ENCODE data around the gene SYT9. TPM values are rescaled to one million over a fixed set of nuclear protein-coding genes. Genes with fewer than 3 reads are reported as not detected.

The SYT9 gene
- total and polyA plus RNA-seq, 2 of the 8 experiments (the other 6 are each of a cell fraction or from before 2014, with no cell fraction given) = 1.5 to 2.9 TPM

GRCh38 chr11:7384691-7385090 lies 133.0 kb downstream of the SYT9 start:
- H3K4me3 ChIP-seq (ENCODE audit: extremely low read depth in 1 of 4, insufficient read depth in 2 of 4, low read depth in 3 of 4, low read length in 4 of 4) = no peak overlapping the region
- no peak overlapping the region for H3K56ac ChIP-seq (replicated peaks; ENCODE audit: insufficient read length, low read depth, low read length)
- CTCF ChIA-PET (ENCODE audit: partially characterized antibody) = no interaction called here
- H3K9ac ChIP-seq (replicated peaks in 1 of 4; ENCODE audit: extremely low read depth in 1 of 4, low read depth in 3 of 4, low read length in 3 of 4) = no peak overlapping the region
- H3K9me3 ChIP-seq (ENCODE audit: insufficient read depth in 2 of 2, low read depth in 1 of 2, low read length in 1 of 2) = no peaks in the 10 kb centered on the region
- H4K91ac ChIP-seq (replicated peaks; ENCODE audit: insufficient read length, low read length) = no peak overlapping the region
- FAIRE-seq (no peak), DNase-seq (ENCODE audit: low read depth in 1 of 2, low spot score in 2 of 2) (no peak)
- no peaks in the 10 kb centered on the region for H3K27me3 ChIP-seq (replicated peaks in 1 of 4; ENCODE audit: control insufficient read depth in 3 of 4, extremely low read depth in 1 of 4, insufficient read depth in 3 of 4, low read length in 3 of 4)
- H3K23me2 ChIP-seq (ENCODE audit: low read depth, low read length) = no peaks in the 10 kb centered on the region
- H3K14ac ChIP-seq (ENCODE audit: insufficient read length) = no peak overlapping the region
- no peaks in the 10 kb centered on the region for H3K4me1 ChIP-seq (replicated peaks in 1 of 4; ENCODE audit: control insufficient read depth in 3 of 4, insufficient read depth in 4 of 4, low read length in 3 of 4)
- no peak overlapping the region for H3K18ac ChIP-seq (ENCODE audit: extremely low read depth, low read length)
- H3K27ac ChIP-seq (ENCODE audit: low read depth, low read length) = no peak overlapping the region
- no peaks in the 10 kb centered on the region for H3K79me2 ChIP-seq (ENCODE audit: control insufficient read depth in 1 of 2, insufficient read depth in 2 of 2, low read length in 2 of 2)
- no peak overlapping the region for H4K5ac ChIP-seq (ENCODE audit: insufficient read length, low read depth, low read length)
- no peak overlapping the region for H2AFZ ChIP-seq (ENCODE audit: low read length)
- no peak overlapping the region for H2AK5ac ChIP-seq (ENCODE audit: low read depth, low read length)
- H3K23ac ChIP-seq (ENCODE audit: insufficient read length) = no peak overlapping the region
- no peak for TF ChIP-seq SUZ12 (IDR thresholded peaks at IDR 0.05; ENCODE audit: low read length)
- TF ChIP-seq PHF8 (conservative IDR thresholded peaks at IDR 0.05; ENCODE audit: low read depth, low read length) = no peak
- TF ChIP-seq MAX (IDR thresholded peaks at IDR 0.05) = no peak
- no peak for TF ChIP-seq NANOG (IDR thresholded peaks at IDR 0.05; ENCODE audit: insufficient read depth, low read depth, low read length, poor library complexity, severe bottlenecking)
- no peak for TF ChIP-seq GTF2F1 (IDR thresholded peaks at IDR 0.05; ENCODE audit: borderline replicate concordance, low read depth, low read length)
- TF ChIP-seq SRF (IDR thresholded peaks at IDR 0.05; ENCODE audit: low read depth, low read length) = no peak
- no peak for TF ChIP-seq POLR2A (IDR thresholded peaks at IDR 0.05; ENCODE audit: control extremely low read depth in 1 of 2, low read depth in 2 of 2, low read length in 2 of 2)
- no peak for TF ChIP-seq USF2 (IDR thresholded peaks at IDR 0.05; ENCODE audit: low read length)
- no peak for TF ChIP-seq TAF1 (IDR thresholded peaks at IDR 0.05; ENCODE audit: low read depth, low read length)
- no peak for TF ChIP-seq BRCA1 (IDR thresholded peaks at IDR 0.05; ENCODE audit: low read depth, low read length)
- TF ChIP-seq CBX8 (IDR thresholded peaks at IDR 0.05; ENCODE audit: borderline replicate concordance, low read depth, low read length) = no peak
- TF ChIP-seq SIX5 (IDR thresholded peaks at IDR 0.05; ENCODE audit: low read depth, low read length) = no peak
- no peak for TF ChIP-seq EP300 (IDR thresholded peaks at IDR 0.05; ENCODE audit: borderline replicate concordance in 1 of 2, low read depth in 2 of 2, low read length in 2 of 2)
- no peak for TF ChIP-seq POU5F1 (IDR thresholded peaks at IDR 0.05; ENCODE audit: low read depth, low read length)
- H2BK5ac ChIP-seq (ENCODE audit: low read depth, low read length) = no peak overlapping the region
- H3K79me1 ChIP-seq (ENCODE audit: low read depth, low read length) = no peaks in the 10 kb centered on the region
- no peak overlapping the region for H2BK120ac ChIP-seq (replicated peaks; ENCODE audit: low read depth, low read length)
- no peak overlapping the region for H3K4ac ChIP-seq (replicated peaks; ENCODE audit: insufficient read length, low read depth, low read length)
- H4K20me1 ChIP-seq (replicated peaks in 1 of 2; ENCODE audit: control insufficient read depth in 1 of 2, insufficient read depth in 2 of 2, low read length in 2 of 2) = no peaks in the 10 kb centered on the region
- POLR2A ChIA-PET (ENCODE audit: partially characterized antibody) = interaction anchor here (0.6 kb wide), 1 partner anchor 671 kb away, joined by 4 read pairs; no protein-coding TSS in a partner anchor
- H3K4me2 ChIP-seq (ENCODE audit: insufficient read depth in 1 of 2, low read depth in 2 of 2, low read length in 2 of 2) = no peak overlapping the region
- H2BK15ac ChIP-seq (ENCODE audit: low read length) = no peak overlapping the region
- no peak overlapping the region for H2BK12ac ChIP-seq (ENCODE audit: low read depth, low read length)
- no peaks in the 10 kb centered on the region for H3K36me3 ChIP-seq (ENCODE audit: control insufficient read depth in 2 of 4, insufficient read depth in 4 of 4, low read length in 3 of 4)
- H4K8ac ChIP-seq (ENCODE audit: extremely low read depth, insufficient read depth, low read length) = no peak overlapping the region
- no peak overlapping the region for H2BK20ac ChIP-seq (ENCODE audit: low read length)

Data from H1 (cell line).